ENCODE measurements around the gene STUB1.

The STUB1 gene

DNA sequence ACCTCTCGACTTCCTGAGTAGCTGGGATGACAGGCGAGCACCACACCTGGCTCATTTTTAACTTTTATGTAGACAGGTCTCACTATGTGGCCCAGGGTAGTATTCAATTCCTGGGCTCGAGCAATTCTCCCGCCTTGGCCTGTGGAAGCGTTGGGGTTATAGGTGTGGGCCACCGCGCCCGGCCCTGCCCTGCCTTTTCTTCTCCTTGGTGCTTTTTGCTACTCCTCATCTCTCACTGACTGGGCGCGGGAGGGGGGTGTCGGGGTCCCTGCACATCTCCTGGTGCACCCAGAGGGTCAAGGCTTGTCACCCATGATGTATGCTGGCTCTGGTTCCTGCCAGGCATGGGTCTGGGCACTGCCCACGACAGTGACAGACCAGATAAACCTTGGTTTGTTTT lies 35.7 kb upstream of the STUB1 start:
- no peak for DNase-seq (ENCODE audit: low spot score)

DNA sequence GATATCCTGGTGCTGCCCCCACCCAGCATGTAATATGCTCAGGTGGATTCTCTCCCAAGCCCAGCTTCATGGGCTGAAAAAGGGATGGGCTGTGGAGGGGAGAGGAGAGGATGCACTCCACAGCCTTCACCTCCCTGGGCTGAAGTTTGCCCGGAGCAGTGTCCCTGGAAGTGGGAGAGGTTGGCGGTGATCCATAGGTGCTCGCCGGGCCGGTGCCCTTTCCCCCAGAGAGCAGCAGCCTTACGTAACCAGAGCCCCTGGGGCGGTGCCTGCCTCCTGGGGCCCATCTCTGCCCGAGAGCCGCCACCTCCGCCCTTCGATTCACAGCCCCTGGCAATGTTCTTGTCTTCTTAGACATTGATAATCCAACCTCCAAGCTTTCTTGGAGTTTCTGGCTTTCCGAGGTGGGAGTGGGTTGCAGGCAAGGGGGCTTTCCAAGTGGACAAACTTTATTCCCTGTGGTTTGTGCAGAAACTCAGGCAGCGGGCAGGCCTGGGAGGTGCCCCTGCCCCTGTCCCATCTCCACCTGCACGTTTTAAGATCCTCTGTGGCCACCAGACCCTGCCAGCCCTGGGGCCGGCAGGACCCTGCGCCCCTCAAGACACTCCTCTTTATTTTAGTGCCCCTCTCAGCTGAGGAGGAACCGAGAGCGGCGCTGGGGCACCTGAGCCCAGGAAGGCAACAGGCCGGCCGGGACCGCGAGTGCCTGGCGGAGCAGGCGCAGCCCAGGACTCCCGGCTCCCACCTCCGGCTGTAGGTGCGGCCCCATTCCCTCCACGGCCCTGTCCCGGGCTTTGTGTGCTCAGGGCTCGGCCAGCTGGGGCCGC lies 34.1 kb upstream of the STUB1 start:
- DNase-seq (ENCODE audit: low spot score): no peak

DNA sequence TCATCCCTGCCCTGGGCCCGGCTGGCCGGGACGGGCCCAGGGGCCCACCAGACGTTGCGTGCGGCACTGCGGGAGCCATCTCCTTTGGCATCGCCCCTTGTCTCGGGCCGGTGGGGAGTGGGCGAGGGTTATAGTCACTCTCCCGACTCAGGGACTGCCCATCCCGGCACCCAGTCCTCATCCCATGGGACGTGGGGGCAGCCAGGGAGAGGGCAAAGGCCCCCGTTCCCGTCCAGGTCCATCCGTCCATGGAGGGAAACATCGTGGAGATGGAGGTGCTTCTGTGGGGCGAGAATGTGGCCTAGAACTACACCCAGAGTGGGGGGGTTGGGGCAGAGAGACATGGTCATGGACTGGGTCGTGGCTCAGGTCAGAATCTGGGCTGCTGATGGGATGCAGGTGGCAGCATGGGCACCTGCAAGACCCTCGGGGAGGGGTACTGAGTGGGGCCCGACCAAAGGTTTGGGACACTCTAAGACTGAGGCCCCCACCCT lies 33.5 kb upstream of the STUB1 start:
- no peak for DNase-seq (ENCODE audit: low spot score)

DNA sequence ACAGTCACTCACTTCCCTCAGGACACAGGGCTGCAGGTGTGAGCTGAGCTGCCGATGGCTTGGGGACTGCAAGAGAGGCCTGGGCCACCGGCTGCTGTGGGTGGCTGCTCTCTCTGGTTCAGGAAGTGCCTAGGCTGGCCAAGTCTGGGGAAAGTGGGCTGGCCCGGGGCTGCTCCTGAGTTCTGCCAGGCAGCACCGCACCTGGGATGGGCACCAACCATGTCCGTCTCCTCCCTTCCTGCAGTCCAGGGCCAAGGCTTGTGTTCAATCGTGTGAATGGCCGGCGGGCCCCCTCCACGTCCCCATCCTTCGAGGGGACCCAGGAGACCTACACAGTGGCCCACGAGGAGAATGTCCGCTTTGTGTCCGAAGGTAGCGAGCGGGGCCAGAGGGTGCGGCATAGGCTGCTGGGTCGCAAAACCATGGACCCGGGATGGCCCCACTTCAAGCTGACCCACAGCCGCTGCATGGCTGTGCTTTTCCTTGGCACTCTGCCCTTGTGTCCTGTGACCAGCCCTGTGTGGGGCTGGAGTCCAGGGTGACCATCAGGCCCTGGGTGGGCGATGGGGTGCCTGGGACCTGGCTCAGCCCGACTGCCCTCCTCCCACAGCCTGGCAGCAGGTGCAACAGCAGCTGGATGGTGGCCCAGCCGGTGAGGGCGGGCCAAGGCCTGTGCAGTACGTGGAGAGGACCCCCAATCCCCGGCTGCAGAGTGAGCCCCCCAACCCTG lies 32.9 kb upstream of the STUB1 start:
- no peak for DNase-seq (ENCODE audit: low spot score)

DNA sequence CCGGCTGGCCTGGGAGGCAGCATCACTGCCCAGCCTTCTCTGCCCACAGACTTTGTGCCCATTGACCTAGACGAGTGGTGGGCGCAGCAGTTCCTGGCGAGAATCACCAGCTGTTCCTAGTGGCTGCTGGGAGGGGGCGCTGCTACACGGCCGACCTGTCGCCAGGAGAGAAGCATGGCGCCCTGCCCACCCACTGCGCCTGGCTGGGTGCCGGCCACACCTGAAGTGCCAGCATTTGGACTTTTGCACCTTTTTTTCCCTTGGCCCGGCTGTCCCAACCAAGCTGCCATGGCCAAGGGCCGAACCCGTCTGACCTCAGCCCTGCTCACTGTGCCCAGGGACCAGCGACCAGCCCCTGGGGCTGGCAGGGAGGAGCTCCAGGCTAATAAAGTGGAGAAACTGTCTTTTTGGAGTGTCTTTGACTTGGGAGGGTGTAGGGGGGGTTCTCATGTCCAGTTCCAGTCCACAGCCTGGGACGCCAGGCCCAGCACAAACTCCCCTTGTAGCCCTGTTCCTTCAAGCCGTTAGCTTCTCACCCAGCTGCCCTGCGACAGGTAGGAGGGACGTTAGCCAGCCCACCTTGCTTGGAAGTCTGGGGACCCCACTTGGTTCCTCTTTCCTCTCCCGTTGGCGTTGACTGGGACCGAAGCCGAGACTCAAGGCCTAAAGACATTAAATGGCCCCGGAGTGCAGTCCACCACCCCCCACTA lies 32.0 kb upstream of the STUB1 start:
- DNase-seq (ENCODE audit: low spot score): peak; percentile 41

DNA sequence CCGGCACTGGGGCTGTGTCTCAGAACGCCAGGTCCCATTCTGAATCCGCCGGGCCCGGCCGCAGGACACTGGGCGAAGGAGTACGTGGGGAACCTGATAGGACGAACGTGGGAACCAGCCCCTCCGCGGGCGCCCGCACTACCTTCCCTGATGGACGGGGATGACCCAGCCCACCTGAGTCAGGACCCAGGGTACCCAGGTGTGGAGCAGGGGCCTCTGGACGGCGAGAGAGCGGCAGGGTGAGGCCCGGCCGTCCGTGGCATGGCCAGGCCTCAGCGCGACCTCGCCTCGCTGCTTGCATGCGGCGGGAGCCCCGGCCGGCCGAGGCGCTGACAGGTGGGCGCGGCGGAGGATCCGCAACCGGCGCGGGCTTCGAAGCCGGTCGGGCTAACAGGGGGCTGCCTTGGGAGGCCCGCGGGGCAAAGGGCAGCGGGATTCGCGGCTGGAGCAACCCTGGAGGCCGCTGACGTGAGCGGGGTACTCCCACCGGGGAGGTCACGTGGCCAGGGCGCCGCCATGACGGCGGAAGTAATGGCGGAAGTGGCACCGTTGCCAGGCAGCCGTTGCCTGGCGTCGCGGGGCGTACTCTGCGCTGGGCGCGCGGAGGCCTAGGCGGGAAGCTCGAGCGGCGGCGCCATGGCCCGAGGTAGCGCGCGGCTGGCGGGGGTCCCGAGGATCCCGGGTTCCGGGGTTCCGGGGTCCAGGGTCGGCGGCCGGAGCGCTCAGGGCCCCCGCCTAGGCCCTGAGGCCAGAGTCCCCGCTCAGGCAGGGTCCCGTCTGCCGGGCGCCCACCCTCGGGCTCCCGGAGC lies 31.2 kb upstream of the STUB1 start, which contains the start of gene WDR90:
Gene WDR90, plus strand, starts transcription at position 585 of the 809 bp plus-strand sequence. Its CDS starts 52 bp downstream, at position 637.
- DNase-seq (ENCODE audit: low spot score): peak; percentile 94

DNA sequence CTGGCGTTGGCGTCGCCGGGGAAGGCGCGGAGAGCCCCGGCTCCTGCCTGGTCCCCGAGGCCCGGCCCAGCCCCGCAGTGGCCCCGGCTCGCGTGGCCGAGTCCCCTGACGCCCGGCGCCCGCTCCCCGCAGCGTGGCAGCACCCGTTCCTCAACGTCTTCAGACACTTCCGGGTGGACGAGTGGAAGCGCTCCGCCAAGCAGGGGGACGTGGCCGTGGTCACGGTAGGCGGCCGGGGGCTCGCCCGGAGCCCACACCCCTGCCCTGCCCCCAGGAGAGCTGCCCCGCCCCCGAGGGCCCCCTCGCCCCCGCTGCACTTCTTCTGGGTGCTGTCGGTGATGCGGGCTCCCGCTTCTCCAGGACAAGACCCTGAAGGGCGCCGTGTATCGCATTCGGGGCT lies 30.6 kb upstream of the STUB1 start:
- no peak for DNase-seq (ENCODE audit: low spot score)

DNA sequence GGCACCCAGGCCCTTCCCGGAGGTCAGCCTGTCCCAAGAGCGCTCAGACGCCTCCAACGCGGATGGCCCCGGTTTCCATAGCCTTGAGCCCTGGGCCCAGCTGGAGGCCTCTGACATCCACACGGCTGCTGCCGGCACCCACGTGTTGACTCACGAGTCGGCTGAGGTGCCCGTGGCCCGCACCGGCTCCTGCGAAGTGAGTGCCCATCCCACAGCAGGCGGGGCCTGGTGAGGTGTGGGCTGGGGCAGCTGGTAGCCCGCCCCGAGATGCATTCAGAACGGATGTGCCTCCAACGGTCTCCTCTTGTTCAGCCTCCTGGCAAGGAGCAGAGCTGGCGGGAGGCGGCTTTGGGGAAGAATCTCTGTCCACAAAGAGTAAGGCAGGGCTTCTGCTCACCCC lies 28.4 kb upstream of the STUB1 start:
- no peak for DNase-seq (ENCODE audit: low spot score)

DNA sequence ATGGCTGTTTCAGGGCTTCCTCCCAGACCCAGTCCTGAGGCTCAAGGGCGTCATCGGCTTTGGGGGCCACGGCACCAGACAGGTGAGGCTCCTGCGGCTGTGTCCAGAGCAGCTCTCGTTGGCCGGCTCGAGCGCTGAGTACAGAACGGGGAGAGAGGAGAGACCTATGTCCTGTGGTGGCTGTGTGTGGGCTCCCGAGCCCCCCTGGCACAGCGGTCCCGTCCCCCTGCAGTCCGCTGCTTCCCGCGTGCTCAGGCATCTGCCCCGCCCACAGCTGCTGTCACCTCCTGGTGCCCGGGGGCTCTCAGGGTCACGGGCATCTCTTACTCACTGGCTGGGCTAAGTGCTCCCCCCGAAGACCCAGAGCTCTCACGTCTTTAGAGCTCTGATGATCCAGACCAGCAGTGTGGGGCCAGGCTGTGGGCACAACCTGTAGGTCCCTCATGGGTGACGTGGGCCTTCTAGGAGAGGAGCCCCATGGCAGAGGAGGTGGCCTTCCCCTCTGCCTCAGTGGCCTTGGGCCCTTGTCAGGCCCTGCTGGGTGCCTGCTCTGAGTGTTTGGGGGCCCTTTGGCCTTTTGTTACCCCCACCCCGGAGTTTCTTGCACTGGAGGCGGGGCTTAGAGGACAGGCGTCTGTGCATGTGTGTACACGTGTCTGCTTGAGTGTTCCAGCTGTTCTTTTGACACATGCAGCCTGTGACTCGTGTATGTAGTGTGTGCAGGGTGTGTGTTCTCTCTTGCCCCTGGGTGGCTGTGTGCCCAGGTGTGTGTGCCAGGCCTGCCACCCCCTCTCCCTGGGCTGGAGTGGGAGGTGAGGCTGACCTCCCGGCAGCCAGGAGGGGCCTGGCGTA lies 27.5 kb upstream of the STUB1 start:
- DNase-seq (ENCODE audit: low spot score): no peak

DNA sequence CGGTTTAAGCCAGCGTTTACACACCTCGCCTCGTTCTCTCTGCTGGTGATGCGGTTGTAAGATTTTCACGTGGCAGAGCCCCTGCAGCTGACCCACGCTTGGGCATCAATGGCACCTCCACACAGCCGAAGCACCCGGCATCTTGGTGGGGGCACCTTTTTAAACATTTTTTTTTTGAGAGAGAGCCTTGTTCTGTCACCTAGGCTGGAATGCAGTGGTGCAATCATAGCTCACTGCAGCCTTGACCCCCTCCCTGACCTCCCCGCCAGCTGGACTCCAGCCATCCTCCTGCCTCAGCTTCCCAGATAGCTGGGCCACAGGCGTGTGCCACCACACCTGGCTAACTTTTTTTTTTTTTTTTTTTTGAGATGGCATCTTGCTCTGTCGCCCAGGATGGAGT lies 26.2 kb upstream of the STUB1 start:
- no peak for DNase-seq (ENCODE audit: low spot score)

DNA sequence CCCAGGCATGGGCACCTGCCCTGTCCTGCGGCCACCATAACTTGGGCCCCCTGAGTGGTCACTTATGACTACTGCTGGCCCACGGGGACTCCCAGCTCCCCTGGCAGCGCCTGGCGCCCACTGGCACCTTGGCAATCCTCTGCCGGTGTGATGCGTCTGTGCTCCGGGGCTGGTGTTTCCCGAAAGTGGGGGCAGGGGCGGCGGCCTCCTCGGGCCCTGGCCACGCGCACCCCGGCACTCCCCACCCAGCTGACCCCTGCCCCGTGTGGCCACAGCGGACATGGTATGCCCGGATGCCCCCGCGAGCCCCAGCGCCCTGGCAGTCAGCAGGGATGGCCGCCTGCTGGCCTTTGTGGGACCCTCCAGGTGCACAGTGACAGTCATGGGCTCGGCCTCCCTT lies 22.7 kb upstream of the STUB1 start:
- DNase-seq (ENCODE audit: low spot score): no peak

DNA sequence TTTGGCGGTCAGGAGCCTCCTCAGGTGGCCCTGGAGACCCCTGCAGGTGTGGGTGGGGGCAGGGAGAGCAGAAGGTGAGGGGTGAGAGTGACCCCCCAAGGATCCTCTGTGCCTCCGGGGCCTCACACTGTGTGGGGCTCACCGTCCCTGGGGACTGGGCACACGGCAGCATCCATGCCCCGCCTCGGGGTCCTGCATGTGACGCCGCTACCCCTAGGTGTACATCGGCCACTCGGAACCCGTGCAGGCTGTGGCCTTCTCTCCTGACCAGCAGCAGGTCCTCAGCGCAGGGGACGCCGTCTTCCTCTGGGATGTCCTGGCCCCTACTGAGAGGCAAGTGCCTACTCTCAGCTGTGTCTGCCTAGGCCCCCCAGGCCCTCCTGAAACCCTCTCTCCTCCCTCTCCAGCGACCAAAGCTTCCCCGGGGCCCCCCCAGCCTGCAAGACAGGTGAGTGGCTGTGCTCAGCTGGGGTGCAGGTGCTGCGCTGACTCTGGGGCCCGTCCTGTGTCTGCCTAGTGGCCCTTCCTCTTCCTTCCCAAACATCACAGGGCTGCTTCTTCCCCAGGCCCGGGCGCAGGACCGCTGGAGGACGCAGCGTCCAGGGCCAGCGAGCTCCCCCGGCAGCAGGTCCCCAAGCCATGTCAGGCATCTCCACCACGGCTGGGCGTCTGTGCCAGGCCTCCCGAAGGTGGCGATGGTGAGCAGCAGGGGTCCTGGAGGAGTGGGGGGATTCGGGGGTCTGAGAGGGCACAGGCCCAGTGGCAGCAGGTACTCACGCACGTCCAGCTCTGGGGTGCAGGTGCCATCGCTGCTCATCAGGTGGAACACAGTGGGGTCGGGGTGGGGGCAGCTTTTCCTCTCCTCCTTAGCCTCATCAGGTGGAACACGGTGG lies 21.3 kb upstream of the STUB1 start:
- DNase-seq (ENCODE audit: low spot score): no peak

DNA sequence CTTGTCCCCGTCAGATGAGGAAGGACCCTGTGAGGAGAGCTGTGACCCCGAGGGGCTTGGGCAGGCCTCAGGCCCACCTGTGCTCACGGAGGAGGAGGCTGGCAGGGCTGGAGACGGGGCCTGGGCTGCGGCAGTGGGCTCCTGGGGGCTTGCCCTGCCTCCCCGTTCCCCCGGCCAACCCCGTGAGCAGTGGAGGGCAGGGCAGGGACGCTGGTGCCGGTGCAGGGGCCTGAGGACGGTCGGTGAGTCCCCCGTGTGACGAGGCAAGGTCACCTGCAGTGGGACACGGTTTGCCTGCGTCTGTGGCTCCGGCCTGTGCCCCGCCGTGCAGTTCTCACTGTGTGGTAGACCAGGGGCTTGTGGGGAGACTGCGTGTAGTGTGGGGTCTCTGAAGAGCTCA lies 20.6 kb upstream of the STUB1 start:
- DNase-seq (ENCODE audit: low spot score): no peak

DNA sequence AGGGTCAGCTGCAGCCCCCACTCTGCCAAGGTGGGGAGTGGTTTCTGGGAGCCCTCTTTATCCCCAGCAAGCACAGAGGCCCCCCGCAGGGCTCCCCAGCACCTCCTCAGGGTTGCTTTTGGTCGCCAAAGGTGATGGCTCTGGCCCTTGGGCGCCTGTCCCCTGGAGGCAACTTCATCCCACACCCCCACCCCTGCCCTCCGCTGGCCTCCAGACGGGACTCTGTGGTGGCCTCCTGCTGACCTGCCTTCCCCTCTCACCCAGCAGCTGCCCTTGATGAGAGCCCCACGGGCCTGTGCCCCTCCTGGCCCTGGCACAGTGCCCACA lies 20.1 kb upstream of the STUB1 start:
- no peak for DNase-seq (ENCODE audit: low spot score)

DNA sequence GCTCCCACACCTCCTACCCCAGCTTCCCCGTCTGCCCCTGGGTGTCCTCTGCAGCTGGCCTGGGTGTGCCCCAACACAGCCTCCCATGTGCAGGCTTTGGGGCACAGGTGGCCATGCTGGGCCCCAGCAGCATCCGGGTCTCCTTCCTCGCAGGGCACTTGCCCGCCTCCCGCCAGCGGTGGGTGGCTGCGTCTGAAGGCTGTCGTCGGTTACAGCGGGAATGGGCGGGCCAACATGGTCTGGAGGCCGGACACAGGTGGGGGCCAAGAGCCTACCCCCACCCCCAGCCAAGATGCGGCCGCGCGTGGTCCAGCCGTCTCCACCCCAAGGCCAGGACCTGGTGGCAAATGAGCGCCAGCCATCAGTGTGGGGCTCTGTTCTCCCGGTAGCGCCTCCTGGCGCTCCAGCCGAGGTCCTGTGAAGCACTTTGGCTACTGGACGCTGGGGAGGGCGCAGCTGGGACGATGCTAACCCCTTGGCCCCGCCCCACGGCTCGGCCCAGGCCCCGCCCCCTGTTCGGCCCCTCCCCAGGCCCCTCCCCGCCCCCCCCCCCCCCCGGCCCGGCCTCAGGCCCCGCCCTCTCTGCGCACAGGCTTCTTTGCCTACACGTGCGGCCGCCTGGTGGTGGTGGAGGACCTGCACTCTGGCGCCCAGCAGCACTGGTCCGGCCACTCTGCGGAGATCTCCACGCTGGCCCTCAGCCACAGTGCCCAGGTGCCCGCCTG lies 19.6 kb upstream of the STUB1 start:
- peak; percentile 91 for DNase-seq (ENCODE audit: low spot score)

DNA sequence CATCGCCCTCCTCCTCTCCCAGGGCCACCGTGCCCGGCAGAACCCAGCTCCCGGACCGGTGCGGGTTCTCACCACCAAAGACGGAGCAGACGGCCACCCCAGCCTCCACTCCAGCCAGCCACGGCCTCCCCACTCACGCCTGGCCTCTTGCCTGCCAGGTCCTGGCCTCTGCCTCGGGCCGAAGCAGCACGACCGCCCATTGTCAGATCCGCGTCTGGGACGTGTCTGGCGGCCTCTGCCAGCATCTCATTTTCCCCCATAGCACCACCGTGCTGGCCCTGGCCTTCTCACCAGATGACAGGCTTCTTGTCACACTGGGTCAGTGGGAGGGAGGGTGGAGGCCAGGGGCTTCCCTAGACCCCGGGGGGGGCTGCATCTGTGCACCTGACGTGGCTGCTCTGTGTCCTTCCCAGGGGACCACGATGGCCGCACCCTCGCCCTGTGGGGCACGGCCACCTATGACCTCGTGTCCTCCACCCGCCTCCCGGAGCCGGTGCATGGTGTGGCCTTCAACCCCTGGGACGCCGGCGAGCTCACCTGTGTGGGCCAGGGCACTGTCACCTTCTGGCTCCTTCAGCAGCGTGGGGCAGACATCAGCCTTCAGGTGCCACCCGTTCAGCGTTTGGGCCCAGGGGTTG lies 18.9 kb upstream of the STUB1 start:
- no peak for DNase-seq (ENCODE audit: low spot score)

DNA sequence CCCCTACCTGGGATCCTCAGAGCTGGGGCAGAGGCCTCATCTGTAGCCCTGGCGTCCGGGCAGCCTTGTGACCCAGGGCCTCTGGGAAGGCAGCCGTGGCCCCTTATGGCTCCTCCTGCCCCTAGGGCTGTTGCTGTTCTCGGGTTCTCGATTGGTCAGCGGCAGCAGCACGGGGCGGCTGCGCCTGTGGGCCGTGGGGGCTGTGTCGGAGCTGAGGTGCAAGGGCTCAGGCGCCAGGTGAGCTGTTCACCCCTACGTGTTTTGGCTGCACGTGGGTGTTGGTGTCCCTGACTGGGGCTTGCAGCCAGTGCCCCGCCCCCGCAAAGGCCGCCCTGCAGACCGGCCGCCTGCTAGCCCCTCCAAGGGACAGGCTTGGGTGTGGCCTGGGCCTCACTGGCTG lies 18.1 kb upstream of the STUB1 start:
- no peak for DNase-seq (ENCODE audit: low spot score)

DNA sequence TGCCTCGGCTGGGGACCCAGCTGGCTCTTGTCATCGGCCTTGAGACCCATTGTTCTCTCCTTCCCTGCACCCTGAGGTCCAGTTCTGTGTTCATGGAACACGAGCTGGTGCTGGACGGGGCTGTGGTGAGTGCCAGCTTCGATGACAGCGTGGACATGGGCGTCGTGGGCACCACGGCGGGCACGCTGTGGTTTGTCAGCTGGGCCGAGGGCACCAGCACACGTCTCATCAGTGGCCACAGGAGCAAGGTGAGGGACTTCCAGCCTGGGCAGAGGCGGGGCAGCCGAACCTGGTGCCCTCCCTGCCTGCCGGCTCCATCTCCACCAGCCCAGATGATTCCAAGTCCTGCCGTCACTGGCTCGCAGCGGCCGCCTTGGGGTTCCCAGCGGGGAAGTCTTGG lies 17.6 kb upstream of the STUB1 start:
- DNase-seq (ENCODE audit: low spot score): no peak

DNA sequence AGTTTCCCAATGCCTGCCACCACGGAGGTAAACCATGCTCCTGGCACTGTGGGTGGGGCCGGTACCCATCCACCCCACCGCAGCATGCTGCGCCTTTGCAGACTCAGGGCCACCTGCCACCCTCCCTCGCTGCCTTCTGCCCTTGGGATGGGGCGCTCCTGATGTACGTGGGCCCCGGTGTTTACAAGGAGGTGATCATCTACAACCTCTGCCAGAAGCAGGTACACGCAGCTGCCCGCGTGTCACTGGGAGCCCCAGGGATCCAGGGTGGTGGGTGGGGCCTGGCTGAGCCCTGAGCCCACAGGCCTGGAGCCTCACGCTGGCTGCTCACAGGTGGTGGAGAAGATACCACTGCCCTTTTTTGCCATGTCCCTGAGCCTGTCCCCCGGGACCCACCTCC lies 13.6 kb upstream of the STUB1 start:
- no peak for DNase-seq (ENCODE audit: low spot score)
